GM23338 (cell line): ENCODE measurements around the gene CCNB2. TPM values are rescaled to one million over a fixed set of nuclear protein-coding genes. Genes with fewer than 3 reads are reported as not detected.

Experiments used
- ATAC-seq: fragments of 200-7000 bp; cut with Tn5 transposase; 3 replicates; pipeline ENCODE4 v1.9.1; 2020
- DNase-seq: peaks from one replicate; pipeline ENCODE4 v3.0.0-alpha.2; 2015; ENCODE audit warnings: low spot score
- H2AFZ ChIP-seq: fragments of 200-600 bp; sonication (generic); 2 replicates; pipeline ENCODE4 v1.8.0; 2016; ENCODE audit warnings: antibody characterized with exemption, mild to moderate bottlenecking, moderate library complexity
- H3F3A ChIP-seq: fragments of 200-600 bp; sonication (generic); replicated peaks from 2 replicates; pipeline ENCODE4 v1.8.0; 2017; ENCODE audit warnings: antibody characterized with exemption, mixed run types, low read depth
- H3K27ac ChIP-seq: fragments of 200-600 bp; sonication (generic); 2 replicates; pipeline ENCODE4 v1.6.1; 2016; ENCODE audit warnings: low read depth
- H3K27me3 ChIP-seq: fragments of 200-600 bp; sonication (generic); 2 replicates; pipeline ENCODE4 v1.8.0; 2016; ENCODE audit warnings: mild to moderate bottlenecking, mixed run types, moderate library complexity; ENCODE audit not compliant: insufficient read depth
- H3K36me3 ChIP-seq: fragments of 200-600 bp; sonication (generic); 2 replicates; pipeline ENCODE4 v1.8.0; 2016; ENCODE audit warnings: mild to moderate bottlenecking; ENCODE audit not compliant: insufficient read depth
- H3K4me1 ChIP-seq: fragments of 200-600 bp; sonication (generic); 2 replicates; pipeline ENCODE4 v1.8.0; 2016; ENCODE audit warnings: mild to moderate bottlenecking, moderate library complexity; ENCODE audit not compliant: insufficient read depth
- H3K4me2 ChIP-seq: fragments of 200-600 bp; sonication (generic); 2 replicates; pipeline ENCODE4 v1.7.1; 2017; ENCODE audit warnings: mixed run types
- H3K4me3 ChIP-seq: fragments of 200-600 bp; sonication (generic); 2 replicates; pipeline ENCODE4 v1.6.1; 2016; ENCODE audit warnings: mixed run types
- H3K79me2 ChIP-seq: fragments of 200-600 bp; sonication (generic); replicated peaks from 2 replicates; pipeline ENCODE4 v1.8.0; 2017; ENCODE audit warnings: mild to moderate bottlenecking; ENCODE audit not compliant: insufficient read depth
- H3K9me2 ChIP-seq: fragments of 200-600 bp; sonication (generic); 2 replicates; pipeline ENCODE4 v1.8.0; 2017; ENCODE audit not compliant: insufficient read depth
- H4K20me1 ChIP-seq: fragments of 200-600 bp; sonication (generic); replicated peaks from 2 replicates; pipeline ENCODE4 v1.8.0; 2017; ENCODE audit warnings: mild to moderate bottlenecking; ENCODE audit not compliant: insufficient read depth
- H3K27ac Mint-ChIP-seq: 2 replicates; pipeline ENCODE4 v1.8.0; 2020; ENCODE audit warnings: inconsistent platforms, mild to moderate bottlenecking, moderate library complexity, mixed read lengths
- H3K27me3 Mint-ChIP-seq: 3 replicates; pipeline ENCODE4 v1.8.0; 2022; ENCODE audit warnings: low read depth, mild to moderate bottlenecking, moderate library complexity, mixed read lengths, inconsistent platforms; ENCODE audit not compliant: insufficient read depth, poor library complexity
- H3K36me3 Mint-ChIP-seq: 3 replicates; pipeline ENCODE4 v1.8.0; 2021; ENCODE audit warnings: low read depth, mild to moderate bottlenecking, inconsistent platforms, moderate library complexity, mixed read lengths
- H3K4me1 Mint-ChIP-seq: 3 replicates; pipeline ENCODE4 v1.8.0; 2020; ENCODE audit warnings: mild to moderate bottlenecking, inconsistent platforms, mixed read lengths
- H3K4me3 Mint-ChIP-seq: 3 replicates; pipeline ENCODE4 v1.8.0; 2021; ENCODE audit warnings: moderate library complexity, mild to moderate bottlenecking, inconsistent platforms, mixed read lengths
- H3K9me3 Mint-ChIP-seq: 3 replicates; pipeline ENCODE4 v1.8.0; 2020; ENCODE audit warnings: moderate library complexity, mild to moderate bottlenecking, inconsistent platforms, mixed read lengths
- CREB1 ChIP-seq: fragments of 250-450 bp; sonication (Bioruptor Pico); IDR thresholded peaks from 2 replicates; pipeline ENCODE4 v1.5.0; 2020; ENCODE audit warnings: low read depth, mild to moderate bottlenecking, moderate library complexity
- CTCF ChIP-seq, 2 experiments: fragments of 200-600 bp in 1 of 2; sonication (generic) in 1 of 2; conservative IDR thresholded peaks; 2 replicates each; pipeline versions ENCODE4 v1.5.1 to v1.6.1; 2016 to 2017; ENCODE audit warnings: antibody characterized with exemption in 2 of 2, low read depth in 2 of 2, mild to moderate bottlenecking in 2 of 2, moderate library complexity in 1 of 2
- EZH2phosphoT487 ChIP-seq: fragments of 200-600 bp; sonication (generic); IDR thresholded peaks from one replicate; pipeline ENCODE4 v1.8.1; 2018; ENCODE audit warnings: antibody characterized with exemption; ENCODE audit not compliant: unreplicated experiment
- JUNB ChIP-seq: IDR thresholded peaks from one replicate; pipeline ENCODE4 v1.6.1; 2016; ENCODE audit warnings: antibody characterized with exemption; ENCODE audit not compliant: unreplicated experiment
- NANOG ChIP-seq: IDR thresholded peaks from 2 replicates; pipeline ENCODE4 v1.6.1; 2016; ENCODE audit warnings: antibody characterized with exemption, borderline replicate concordance
- ZNF114 ChIP-seq: fragments of 250-450 bp; sonication (Bioruptor Pico); IDR thresholded peaks from 2 replicates; pipeline ENCODE4 v1.5.0; 2020; ENCODE audit warnings: mild to moderate bottlenecking, moderate library complexity
- ZNF331 ChIP-seq: fragments of 250-450 bp; sonication (Bioruptor Pico); IDR thresholded peaks from 2 replicates; pipeline ENCODE4 v1.5.0; 2020; ENCODE audit warnings: low read depth, mild to moderate bottlenecking, moderate library complexity
- polyA plus RNA-seq: library from polyadenylated mRNA; unstranded; fragments of >200 nt; fragmentation: Nextera tagmentation; extraction: Ambion mirVana; gene quantifications from 2 replicates; pipeline ENCODE4 v1.2.1, GENCODE V29; 2016
- total RNA-seq: library from RNA; depleted of rRNA; stranded (reverse); fragments of >200 nt; shearing (Covaris generic); gene quantifications from 2 replicates; pipeline ENCODE4 v1.2.3, GENCODE V29; 2014
- TF ChIP-seq, protein P1 (sequence below): IDR thresholded peaks from one replicate; pipeline ENCODE4 v1.6.1; 2018; ENCODE audit warnings: antibody characterized with exemption; ENCODE audit not compliant: unreplicated experiment
- TF ChIP-seq, protein P2 (sequence below): fragments of 250-450 bp; sonication (Bioruptor Pico); IDR thresholded peaks from 2 replicates; pipeline ENCODE4 v1.5.0; 2020; ENCODE audit warnings: mild to moderate bottlenecking, moderate library complexity

The CCNB2 gene
- total and polyA plus RNA-seq, 2 experiments from 2014 or later = 81.8 to 108 TPM

DNA sequence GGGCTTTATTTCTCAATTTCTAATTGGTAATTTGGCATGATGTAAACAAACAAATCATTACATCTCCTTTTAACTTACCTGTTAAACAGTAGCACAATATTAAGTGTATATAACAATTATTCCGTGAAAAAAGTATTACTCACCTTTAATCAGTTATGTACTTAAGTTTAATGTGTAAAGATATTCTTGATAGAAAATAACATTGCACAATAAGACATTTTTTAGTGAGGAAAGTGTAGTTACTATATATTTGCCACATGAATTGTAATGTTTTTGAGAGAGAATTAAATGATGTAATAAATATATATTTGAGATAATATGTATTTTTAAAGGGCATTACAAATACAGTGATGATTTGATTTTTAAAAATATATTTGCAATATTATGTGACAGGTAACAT is 10.9 kb upstream of the CCNB2 start (continued):
- TF ChIP-seq CTCF (conservative IDR thresholded peaks at IDR 0.05; ENCODE audit: low read depth in 2 of 2) (no peak), ZNF114 (CRISPR knock-in tag) (no peak), NANOG (no peak), EZH2phosphoT487 (no peak)
- TF ChIP-seq, protein P1, sequence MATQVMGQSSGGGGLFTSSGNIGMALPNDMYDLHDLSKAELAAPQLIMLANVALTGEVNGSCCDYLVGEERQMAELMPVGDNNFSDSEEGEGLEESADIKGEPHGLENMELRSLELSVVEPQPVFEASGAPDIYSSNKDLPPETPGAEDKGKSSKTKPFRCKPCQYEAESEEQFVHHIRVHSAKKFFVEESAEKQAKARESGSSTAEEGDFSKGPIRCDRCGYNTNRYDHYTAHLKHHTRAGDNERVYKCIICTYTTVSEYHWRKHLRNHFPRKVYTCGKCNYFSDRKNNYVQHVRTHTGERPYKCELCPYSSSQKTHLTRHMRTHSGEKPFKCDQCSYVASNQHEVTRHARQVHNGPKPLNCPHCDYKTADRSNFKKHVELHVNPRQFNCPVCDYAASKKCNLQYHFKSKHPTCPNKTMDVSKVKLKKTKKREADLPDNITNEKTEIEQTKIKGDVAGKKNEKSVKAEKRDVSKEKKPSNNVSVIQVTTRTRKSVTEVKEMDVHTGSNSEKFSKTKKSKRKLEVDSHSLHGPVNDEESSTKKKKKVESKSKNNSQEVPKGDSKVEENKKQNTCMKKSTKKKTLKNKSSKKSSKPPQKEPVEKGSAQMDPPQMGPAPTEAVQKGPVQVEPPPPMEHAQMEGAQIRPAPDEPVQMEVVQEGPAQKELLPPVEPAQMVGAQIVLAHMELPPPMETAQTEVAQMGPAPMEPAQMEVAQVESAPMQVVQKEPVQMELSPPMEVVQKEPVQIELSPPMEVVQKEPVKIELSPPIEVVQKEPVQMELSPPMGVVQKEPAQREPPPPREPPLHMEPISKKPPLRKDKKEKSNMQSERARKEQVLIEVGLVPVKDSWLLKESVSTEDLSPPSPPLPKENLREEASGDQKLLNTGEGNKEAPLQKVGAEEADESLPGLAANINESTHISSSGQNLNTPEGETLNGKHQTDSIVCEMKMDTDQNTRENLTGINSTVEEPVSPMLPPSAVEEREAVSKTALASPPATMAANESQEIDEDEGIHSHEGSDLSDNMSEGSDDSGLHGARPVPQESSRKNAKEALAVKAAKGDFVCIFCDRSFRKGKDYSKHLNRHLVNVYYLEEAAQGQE = no peak

GRCh38 chr15:59096429-59096828 is 8.5 kb upstream of the CCNB2 start:
- H3K36me3 ChIP-seq = peaks cover 17% of the 10 kb centered on the region; the same call in 1 of the 2 replicates
- H3K36me3 Mint-ChIP-seq = peaks cover 28% of the 10 kb centered on the region
- no peak for TF ChIP-seq ZNF331 (CRISPR knock-in tag)
- no peak for TF ChIP-seq JUNB
- TF ChIP-seq, protein P2, sequence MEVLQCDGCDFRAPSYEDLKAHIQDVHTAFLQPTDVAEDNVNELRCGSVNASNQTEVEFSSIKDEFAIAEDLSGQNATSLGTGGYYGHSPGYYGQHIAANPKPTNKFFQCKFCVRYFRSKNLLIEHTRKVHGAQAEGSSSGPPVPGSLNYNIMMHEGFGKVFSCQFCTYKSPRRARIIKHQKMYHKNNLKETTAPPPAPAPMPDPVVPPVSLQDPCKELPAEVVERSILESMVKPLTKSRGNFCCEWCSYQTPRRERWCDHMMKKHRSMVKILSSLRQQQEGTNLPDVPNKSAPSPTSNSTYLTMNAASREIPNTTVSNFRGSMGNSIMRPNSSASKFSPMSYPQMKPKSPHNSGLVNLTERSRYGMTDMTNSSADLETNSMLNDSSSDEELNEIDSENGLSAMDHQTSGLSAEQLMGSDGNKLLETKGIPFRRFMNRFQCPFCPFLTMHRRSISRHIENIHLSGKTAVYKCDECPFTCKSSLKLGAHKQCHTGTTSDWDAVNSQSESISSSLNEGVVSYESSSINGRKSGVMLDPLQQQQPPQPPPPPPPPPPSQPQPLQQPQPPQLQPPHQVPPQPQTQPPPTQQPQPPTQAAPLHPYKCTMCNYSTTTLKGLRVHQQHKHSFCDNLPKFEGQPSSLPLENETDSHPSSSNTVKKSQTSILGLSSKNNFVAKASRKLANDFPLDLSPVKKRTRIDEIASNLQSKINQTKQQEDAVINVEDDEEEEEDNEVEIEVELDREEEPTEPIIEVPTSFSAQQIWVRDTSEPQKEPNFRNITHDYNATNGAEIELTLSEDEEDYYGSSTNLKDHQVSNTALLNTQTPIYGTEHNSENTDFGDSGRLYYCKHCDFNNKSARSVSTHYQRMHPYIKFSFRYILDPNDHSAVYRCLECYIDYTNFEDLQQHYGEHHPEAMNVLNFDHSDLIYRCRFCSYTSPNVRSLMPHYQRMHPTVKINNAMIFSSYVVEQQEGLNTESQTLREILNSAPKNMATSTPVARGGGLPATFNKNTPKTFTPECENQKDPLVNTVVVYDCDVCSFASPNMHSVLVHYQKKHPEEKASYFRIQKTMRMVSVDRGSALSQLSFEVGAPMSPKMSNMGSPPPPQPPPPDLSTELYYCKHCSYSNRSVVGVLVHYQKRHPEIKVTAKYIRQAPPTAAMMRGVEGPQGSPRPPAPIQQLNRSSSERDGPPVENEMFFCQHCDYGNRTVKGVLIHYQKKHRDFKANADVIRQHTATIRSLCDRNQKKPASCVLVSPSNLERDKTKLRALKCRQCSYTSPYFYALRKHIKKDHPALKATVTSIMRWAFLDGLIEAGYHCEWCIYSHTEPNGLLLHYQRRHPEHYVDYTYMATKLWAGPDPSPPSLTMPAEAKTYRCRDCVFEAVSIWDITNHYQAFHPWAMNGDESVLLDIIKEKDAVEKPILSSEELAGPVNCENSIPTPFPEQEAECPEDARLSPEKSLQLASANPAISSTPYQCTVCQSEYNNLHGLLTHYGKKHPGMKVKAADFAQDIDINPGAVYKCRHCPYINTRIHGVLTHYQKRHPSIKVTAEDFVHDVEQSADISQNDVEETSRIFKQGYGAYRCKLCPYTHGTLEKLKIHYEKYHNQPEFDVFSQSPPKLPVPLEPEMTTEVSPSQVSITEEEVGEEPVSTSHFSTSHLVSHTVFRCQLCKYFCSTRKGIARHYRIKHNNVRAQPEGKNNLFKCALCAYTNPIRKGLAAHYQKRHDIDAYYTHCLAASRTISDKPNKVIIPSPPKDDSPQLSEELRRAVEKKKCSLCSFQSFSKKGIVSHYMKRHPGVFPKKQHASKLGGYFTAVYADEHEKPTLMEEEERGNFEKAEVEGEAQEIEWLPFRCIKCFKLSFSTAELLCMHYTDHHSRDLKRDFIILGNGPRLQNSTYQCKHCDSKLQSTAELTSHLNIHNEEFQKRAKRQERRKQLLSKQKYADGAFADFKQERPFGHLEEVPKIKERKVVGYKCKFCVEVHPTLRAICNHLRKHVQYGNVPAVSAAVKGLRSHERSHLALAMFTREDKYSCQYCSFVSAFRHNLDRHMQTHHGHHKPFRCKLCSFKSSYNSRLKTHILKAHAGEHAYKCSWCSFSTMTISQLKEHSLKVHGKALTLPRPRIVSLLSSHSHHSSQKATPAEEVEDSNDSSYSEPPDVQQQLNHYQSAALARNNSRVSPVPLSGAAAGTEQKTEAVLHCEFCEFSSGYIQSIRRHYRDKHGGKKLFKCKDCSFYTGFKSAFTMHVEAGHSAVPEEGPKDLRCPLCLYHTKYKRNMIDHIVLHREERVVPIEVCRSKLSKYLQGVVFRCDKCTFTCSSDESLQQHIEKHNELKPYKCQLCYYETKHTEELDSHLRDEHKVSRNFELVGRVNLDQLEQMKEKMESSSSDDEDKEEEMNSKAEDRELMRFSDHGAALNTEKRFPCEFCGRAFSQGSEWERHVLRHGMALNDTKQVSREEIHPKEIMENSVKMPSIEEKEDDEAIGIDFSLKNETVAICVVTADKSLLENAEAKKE (CRISPR knock-in tag) = no peak
- TF ChIP-seq CREB1 = no peak
- TF ChIP-seq, protein P1 = no peak

More at GRCh38 chr15:59096429-59096828, 8.5 kb upstream of the CCNB2 start:
- Histone ChIP-seq H3K27ac (no peak overlapping the region), H2AFZ (no peak overlapping the region), H3K79me2 (no peaks in the 10 kb centered on the region), H3F3A (no peaks in the 10 kb centered on the region), H3K27me3 (no peaks in the 10 kb centered on the region), H3K4me3 (no peak overlapping the region), H4K20me1 (no peaks in the 10 kb centered on the region; the same call in 1 of the 2 replicates), H3K9me2 (no peaks in the 10 kb centered on the region), H3K4me2 (no peak overlapping the region), H3K4me1 (no peaks in the 10 kb centered on the region)
- no peak overlapping the region for H3K27ac Mint-ChIP-seq
- H3K4me1 Mint-ChIP-seq = no peaks in the 10 kb centered on the region
- H3K9me3 Mint-ChIP-seq = no peaks in the 10 kb centered on the region
- DNase-seq (no peak), ATAC-seq (no peak)
- H3K4me3 Mint-ChIP-seq = no peak overlapping the region
- no peaks in the 10 kb centered on the region for H3K27me3 Mint-ChIP-seq
